Stimulated activated CD8-positive, alpha-beta memory T cell treated with anti-CD3 and anti-CD28 coated beads, Interleukin-2, amount 100 ng/mL, for 1 hour (primary cell): ENCODE results near the gene TJP2.

Source experiments
- DNase-seq, 2 donors: peaks; one replicate each; pipeline ENCODE4 v3.0.0-alpha.2; 2020; ENCODE audit warnings: low read depth in 2 of 2

TJP2 gene

GRCh38 chr9:69173891-69174615 is at the start of gene TJP2:
TSS of gene TJP2 (plus strand) at chr9:69174277. CDS start at chr9:69174373, 96 bp downstream.
- no peak for DNase-seq

- no peak for DNase-seq
Measured at GRCh38 chr9:69130456-69131441, 43.3 kb upstream of the TJP2 start.

DNA sequence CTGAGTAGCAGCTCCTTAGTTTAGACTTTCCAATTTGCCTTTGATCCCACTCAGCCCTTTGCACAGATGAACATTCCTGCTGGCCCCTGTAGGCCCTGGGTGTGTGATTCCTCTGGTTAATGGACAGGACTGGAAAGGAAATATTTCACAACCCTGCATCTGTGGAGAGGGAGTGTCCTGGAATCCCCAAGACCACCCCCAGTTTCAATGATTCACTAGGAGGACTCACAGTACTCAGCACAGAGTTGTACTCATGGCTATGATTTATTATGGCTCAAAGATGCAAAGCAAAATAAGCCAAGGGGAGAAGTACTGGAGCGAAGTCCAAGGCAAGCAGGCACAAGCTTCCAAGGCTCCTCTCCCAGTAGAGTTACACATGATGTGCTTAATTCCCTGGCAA is 42.4 kb upstream of the TJP2 start:
- no peak for DNase-seq

DNA sequence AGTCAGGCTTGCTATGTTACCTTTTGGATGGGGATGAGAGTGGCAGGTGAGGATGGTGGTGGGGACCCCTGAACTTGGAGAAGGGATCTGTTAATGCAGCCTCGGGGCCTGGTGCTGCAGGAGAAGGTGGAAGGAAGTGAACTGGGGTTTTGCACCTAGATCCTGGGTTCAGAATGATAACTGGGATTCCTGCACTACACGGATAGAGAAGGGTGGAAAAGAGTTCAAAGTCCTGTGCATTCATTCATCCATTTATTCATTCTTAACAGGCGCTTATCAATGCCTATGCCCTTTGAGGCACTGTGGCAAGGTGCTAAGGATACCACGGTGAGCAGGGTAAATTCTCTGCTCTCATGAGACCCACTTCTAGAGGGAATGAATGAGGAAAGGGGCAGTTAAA is 41.7 kb upstream of the TJP2 start:
- DNase-seq = no peak

GRCh38 chr9:69134412-69134811 is 39.7 kb upstream of the TJP2 start:
- no peak for DNase-seq

DNA sequence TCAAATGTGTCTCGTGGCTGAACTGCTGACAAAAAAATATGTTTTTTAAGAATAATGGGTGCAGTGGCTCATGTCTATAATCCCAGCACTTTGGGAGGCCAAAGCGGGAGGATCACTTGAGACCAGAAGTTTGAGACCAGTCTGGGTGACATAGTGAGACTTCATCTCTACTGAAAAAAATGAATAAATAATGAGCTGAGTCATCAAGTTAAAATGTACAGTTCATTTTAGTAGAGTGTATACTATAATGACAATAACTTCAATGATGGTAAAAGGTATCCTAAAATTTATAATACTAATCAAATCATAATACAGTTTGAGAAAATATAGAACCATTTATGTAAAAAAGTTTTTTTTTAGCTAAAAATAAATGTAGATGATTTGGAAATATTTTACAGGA is 37.9 kb upstream of the TJP2 start:
- no peak for DNase-seq

DNA sequence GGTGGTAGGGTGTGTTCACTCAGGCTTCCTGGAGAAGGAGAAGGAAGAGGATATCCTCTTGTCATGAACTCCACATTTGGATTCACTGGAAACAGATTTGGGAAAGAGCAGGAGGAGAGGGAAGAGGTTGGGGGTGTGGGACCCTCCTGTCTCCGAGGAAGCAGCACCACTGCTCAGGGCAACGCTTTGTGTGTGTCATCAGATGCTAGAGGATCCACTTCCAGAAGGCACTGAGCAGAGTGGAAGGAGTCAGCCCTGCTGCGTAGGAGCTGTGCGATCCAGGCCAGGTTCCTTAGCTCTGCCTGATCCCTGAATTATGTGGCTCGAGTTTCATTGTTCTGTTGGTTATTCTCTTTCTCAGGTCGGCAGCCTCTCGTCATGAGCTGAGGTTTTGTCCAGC is 37.3 kb upstream of the TJP2 start:
- no peak for DNase-seq

- DNase-seq = no peak
Measured at GRCh38 chr9:69137311-69137710, 36.8 kb upstream of the TJP2 start.

DNA sequence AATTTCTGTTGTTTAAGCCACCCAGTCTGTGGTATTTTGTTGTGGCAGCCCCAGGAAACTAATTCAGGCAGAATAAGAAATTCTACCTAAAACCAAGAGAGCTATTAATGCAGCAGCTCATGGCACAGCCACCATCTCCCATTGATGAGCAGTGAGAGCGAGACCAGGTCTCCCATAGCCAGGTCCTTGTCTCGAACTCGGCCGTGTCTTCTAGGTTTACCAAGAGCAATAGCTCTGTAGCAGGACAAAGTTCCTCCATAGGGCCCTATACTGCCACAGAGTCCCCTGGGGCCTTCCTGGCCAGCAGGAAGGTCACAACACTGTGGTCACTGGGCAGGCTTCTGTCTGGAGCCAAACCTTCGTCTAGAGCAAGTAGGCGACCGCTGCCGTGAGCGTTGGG is 34.5 kb upstream of the TJP2 start:
- no peak for DNase-seq

- DNase-seq = no peak
Measured at GRCh38 chr9:69140123-69140735, 33.8 kb upstream of the TJP2 start.

DNA sequence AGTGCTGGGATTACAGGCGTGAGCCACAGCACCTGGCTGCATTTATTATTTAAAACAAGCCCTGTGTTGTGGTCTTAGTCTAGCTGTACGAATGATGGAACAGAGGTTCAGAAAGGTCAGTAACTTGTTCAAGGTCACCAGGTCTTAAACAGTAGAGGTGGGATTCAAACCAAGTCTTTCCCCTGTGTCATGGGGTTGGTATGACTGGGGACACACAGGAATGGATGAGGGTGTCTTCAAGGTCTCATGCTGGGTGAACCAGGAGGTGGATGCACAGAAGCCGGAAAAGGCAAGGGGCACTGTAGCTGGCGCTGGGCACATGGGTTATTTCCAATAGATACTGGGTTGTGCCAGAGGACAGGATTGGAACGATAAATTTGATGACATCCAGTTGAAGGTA is 32.2 kb upstream of the TJP2 start:
- no peak for DNase-seq

- DNase-seq = no peak
Measured at GRCh38 chr9:69143291-69143690, 30.8 kb upstream of the TJP2 start.

GRCh38 chr9:69145144-69145715 is 28.8 kb upstream of the TJP2 start:
- DNase-seq = no peak

- no peak for DNase-seq
Measured at GRCh38 chr9:69147041-69147834, 26.8 kb upstream of the TJP2 start.

DNA sequence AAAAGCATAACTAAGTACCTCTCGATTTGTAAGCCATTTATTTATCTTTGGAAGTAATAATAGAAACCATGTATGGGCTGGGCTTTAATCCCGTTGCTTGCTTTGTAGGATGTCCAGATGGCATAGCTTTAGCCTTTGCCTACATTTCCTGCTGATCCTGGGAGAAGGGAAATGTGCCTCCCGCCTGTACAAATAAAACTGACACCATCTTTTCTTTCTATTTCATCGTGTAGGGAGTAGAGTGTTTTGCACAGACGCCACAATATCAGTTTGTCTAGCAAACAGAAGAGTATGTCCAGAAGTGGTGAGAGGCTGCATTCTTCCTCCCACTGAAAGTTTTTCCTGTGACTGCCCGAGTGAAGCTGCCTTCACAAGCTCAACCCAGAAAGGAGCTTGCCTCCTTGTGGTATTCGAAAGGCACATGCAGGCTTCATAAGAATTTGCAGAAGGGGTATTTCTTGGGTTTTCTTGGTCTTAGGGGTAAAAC is 24.7 kb upstream of the TJP2 start:
- DNase-seq = no peak

GRCh38 chr9:69151506-69151905 is 22.6 kb upstream of the TJP2 start:
- no peak for DNase-seq

DNA sequence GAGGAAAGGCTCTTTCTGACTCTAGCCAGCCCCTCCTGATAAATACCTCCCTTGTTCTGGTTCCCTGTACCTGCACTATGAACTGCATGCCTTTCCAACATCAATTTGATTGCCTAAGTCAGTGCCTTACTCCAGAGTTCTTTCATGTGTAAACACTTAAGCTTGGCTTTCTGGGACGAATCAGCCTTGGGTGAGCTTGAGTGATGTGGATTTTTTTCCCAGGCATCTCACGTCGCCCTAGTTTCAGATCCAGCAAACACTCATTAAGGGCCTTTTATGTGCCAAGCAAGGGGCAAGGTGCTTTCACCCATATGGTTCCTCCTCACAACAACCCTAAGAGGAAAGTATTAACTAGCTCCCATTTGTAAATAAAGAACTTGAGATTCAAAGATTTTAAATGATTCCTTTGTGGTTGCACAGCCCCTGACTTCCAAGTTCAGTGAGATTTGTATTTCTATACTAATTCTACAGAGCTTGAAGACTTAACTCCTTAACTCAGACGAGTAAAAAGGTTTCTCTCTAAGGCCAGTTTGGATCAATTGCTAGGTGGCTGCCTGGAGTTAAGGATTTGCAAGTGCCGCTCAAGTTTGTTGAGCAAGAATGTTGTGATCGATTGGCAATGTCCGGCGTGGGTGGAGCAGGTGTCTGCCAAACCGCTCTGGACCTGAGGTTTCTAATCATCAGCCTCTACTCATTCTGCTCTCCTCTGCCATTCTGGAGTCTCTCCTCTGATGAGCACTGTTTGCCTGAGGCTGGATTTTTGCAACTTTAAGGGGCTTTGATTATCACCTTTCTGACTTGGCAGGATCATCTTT is 20.2 kb upstream of the TJP2 start:
- no peak for DNase-seq

GRCh38 chr9:69155341-69156030 is 18.6 kb upstream of the TJP2 start:
- no peak for DNase-seq

DNA sequence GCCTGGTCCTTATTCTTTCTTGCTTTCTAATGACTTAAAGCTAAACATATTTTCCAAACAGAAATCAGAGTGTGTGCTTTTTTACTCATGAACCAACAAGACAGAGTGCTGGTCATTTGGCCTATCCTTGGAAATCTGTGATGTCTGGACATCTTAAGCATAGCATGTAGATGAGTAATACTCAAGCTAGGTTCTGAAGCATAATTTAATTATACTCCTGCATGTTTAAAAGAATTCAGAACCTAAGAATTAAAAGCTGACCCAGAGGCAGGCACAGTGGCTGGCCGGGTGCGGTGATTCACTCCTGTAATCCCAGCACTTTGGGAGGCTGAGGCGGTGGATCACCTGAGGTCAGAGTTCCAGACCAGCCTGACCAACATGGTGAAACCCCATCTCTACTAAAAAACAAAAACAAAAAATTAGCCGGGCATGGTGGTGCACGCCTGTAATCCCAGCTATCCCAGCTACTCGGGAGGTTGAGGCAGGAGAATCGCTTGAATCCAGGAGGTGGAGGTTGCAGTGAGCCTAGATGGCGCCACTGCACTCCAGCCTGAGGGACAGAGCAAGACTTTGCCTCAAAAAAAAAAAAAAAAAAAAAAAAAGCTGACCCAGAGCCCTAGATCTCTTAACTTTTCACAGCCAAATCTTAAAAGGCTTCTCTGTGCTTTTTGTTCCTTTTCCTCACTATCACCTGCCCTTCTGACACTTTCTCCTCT is 16.2 kb upstream of the TJP2 start:
- no peak for DNase-seq
